Measurements from ENCODE around the gene FAM217A.
A peak's percentile ranks its signal among the peaks of the same experiment; 100 is the strongest.

Gene FAM217A

GRCh38 chr6:4084444-4085331 lies 5.8 kb upstream of the FAM217A start:
- DNase-seq (ENCODE audit: low read depth in 2 of 2): no peak

- DNase-seq (ENCODE audit: low read depth in 2 of 2): no peak
Measured at GRCh38 chr6:4074478-4075235, 4.3 kb downstream of the FAM217A start.

- DNase-seq (ENCODE audit: low read depth in 2 of 2): no peak
Measured at GRCh38 chr6:4071330-4071729, 7.6 kb downstream of the FAM217A start.

GRCh38 chr6:4069199-4069598 lies 9.7 kb downstream of the FAM217A start:
- no peak for DNase-seq (ENCODE audit: low read depth in 2 of 2)

GRCh38 chr6:4067673-4068072 lies 11.3 kb downstream of the FAM217A start:
- no peak for DNase-seq (ENCODE audit: low read depth in 2 of 2)

- no peak for DNase-seq (ENCODE audit: low read depth in 2 of 2)
Measured at GRCh38 chr6:4066029-4066755, 12.7 kb downstream of the FAM217A start.

- DNase-seq (ENCODE audit: low read depth in 2 of 2): peak; percentile 57 to 60
Measured at GRCh38 chr6:4059115-4059777, 19.7 kb downstream of the FAM217A start.

- no peak for DNase-seq (ENCODE audit: low read depth in 2 of 2)
Measured at GRCh38 chr6:4057036-4057435, 21.9 kb downstream of the FAM217A start.

GRCh38 chr6:4055420-4056041 lies 23.4 kb downstream of the FAM217A start:
- no peak for DNase-seq (ENCODE audit: low read depth in 2 of 2)

GRCh38 chr6:4049246-4049645 lies 29.7 kb downstream of the FAM217A start:
- no peak for DNase-seq (ENCODE audit: low read depth in 2 of 2)

GRCh38 chr6:4041480-4041879 lies 37.5 kb downstream of the FAM217A start:
- no peak for DNase-seq (ENCODE audit: low read depth in 2 of 2)

- no peak for DNase-seq (ENCODE audit: low read depth in 2 of 2)
Measured at GRCh38 chr6:4039348-4039747, 39.6 kb downstream of the FAM217A start.

GRCh38 chr6:4036581-4036980 lies 42.4 kb downstream of the FAM217A start:
- DNase-seq (ENCODE audit: low read depth in 2 of 2): no peak

- no peak for DNase-seq (ENCODE audit: low read depth in 2 of 2)
Measured at GRCh38 chr6:4032475-4032874, 46.5 kb downstream of the FAM217A start.

GRCh38 chr6:4031442-4031841 lies 47.5 kb downstream of the FAM217A start:
- no peak for DNase-seq (ENCODE audit: low read depth in 2 of 2)

GRCh38 chr6:4030669-4031068 lies 48.3 kb downstream of the FAM217A start:
- DNase-seq (ENCODE audit: low read depth in 2 of 2): no peak

- no peak for DNase-seq (ENCODE audit: low read depth in 2 of 2)
Measured at GRCh38 chr6:4029687-4030086, 49.2 kb downstream of the FAM217A start.

- no peak for DNase-seq (ENCODE audit: low read depth in 2 of 2)
Measured at GRCh38 chr6:4028051-4028450, 50.9 kb downstream of the FAM217A start.

GRCh38 chr6:4025681-4026080 lies 53.3 kb downstream of the FAM217A start:
- no peak for DNase-seq (ENCODE audit: low read depth in 2 of 2)

GRCh38 chr6:4023240-4023639 lies 55.7 kb downstream of the FAM217A start:
- no peak for DNase-seq (ENCODE audit: low read depth in 2 of 2)

Data from stimulated activated CD8-positive, alpha-beta memory T cell treated with anti-CD3 and anti-CD28 coated beads, Interleukin-15, amount 100 ng/mL, for 48 hours (primary cell).